GM12872 (cell line): ENCODE results near the gene KIF26A.

ENCODE experiments used
- TF ChIP-seq, protein P1 (sequence below): IDR thresholded peaks from 3 replicates; pipeline ENCODE4 v1.5.1; 2011; ENCODE audit warnings: low read depth, mild to moderate bottlenecking, low read length, moderate library complexity; ENCODE audit not compliant: insufficient read depth

The KIF26A gene

DNA sequence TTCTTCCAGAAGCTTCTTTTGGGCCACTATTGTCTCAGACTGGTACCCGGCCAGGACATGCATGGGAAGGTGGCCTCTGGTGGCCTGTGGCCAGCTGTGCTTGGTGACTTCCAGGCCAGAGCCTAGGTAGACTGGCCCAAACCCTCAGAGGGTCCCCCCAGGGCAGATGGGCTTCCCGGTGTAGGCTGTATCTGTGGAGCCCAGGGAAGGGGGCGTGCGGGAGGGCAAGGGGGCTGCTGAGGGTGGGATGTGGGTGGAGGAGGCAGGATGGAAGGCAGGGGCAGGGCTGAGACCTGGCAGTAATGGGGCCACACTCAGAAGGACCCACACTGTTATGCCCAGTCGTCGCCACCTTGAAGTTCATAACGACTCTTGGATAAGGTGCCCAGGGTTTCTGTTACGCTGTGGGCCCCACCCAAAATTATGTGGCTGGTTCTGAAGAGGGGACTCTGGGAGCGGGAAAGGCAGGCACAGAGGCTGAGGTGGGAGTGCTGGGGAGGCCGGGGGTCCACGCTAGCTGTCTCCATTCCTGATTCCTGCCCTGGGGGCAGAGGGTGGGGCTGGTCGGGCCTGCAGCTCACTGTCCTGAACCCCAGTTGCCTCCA, 52.1 kb downstream of the KIF26A start:
- TF ChIP-seq, protein P1, sequence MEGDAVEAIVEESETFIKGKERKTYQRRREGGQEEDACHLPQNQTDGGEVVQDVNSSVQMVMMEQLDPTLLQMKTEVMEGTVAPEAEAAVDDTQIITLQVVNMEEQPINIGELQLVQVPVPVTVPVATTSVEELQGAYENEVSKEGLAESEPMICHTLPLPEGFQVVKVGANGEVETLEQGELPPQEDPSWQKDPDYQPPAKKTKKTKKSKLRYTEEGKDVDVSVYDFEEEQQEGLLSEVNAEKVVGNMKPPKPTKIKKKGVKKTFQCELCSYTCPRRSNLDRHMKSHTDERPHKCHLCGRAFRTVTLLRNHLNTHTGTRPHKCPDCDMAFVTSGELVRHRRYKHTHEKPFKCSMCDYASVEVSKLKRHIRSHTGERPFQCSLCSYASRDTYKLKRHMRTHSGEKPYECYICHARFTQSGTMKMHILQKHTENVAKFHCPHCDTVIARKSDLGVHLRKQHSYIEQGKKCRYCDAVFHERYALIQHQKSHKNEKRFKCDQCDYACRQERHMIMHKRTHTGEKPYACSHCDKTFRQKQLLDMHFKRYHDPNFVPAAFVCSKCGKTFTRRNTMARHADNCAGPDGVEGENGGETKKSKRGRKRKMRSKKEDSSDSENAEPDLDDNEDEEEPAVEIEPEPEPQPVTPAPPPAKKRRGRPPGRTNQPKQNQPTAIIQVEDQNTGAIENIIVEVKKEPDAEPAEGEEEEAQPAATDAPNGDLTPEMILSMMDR, result no peak

DNA sequence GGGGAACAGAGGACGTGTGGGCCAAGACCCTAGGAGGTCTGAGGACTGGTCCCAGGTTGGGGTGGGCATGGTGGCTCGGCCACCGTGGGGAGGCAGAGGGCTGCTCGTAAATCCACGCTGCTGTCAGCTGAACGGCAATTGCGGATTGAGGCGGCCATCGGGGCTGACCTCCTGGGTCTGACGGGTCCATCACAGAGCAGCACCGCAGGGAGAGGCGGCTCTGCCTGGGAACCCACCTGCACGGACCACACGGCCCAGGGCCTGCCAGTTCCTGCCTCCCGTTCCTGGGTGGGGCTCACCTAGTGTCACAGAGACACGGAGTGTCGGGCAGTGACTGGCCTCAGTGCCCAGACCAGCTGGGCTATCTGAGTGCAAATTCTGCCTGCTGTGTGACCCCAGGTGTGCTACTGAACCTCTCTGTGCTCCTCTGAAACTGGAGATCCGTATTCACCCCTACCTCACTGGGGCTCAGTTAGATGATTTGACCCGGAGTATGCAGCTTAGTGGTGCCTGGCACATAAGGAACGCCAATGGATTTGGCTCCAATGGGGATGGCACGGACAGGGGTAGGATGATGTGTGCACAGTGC, 53.1 kb downstream of the KIF26A start:
- TF ChIP-seq, protein P1, result no peak

DNA sequence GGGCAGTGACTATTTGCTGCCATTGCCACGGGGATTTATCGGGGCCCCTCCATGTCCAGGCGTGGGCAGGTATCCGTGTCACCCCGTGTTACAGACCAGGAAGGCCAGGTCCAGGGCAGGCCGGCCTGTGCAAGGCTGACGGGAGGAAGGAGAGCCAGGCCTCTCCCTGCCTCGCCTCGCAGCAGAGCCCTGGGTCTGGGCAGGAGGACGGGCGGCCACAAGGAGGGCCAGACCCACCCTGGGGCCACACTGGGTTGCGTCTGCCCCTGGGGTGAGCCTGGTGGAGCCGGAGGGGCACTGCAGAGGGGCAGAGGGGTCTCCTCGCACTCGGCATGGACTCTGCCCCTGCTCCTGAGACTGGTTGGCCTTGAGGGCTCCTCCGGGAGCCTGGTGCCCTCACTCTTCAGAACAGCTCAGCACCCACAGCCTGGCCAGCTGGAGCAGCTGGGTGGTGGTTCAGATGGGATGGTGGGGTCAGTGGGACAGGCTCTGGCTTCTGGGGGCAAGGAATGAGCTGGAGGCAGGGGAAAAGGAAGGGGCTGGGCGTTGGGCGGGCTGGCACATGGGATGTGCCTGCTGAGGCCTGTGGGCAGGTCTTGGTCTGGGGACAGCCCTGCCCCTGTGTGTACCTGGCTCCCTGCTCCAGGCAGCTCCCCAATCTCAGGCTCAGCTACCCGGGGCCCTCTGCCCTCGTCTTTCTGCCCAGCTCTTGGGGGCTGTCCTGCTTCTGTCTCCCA, 53.9 kb downstream of the KIF26A start:
- TF ChIP-seq, protein P1, result no peak

DNA sequence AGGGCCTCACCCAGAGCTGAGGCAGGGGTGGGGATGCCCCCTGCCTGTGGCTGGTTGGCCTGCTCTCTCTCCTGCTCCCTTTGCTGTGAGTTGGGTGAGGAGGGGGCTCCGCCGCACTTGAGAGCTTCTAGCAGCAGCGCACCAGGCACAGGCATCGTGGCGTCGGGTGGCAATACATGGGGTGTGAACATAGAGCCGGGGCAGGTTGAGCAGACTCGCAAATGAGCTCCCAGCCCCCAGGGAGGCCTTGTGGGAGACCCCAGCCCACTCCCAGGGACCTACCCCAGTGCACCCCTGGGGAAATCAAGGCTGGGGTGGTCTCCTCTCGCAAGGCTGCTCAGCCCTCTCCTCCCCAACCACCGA, 54.5 kb downstream of the KIF26A start:
- TF ChIP-seq, protein P1, result no peak

DNA sequence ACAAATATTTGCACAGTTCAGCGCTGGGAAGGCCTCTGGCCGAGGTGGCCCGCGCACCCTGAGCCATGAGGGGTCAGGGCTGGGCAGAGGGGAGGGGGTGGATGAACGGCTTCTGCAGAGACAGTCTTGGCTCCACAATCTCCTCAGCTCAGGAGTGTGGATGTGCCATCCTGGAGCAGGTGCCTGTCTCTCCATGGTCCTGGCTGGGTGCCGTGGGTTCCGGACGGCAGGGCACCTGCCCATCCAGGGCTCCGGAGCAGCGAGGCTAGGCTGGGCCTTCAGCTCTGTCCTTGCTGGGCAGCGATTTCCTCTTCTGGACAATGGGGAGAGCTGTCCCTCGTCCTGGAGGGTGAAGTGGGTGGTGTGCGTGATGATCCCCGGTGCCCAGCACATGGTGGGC, 55.6 kb downstream of the KIF26A start:
- TF ChIP-seq, protein P1, result no peak

DNA sequence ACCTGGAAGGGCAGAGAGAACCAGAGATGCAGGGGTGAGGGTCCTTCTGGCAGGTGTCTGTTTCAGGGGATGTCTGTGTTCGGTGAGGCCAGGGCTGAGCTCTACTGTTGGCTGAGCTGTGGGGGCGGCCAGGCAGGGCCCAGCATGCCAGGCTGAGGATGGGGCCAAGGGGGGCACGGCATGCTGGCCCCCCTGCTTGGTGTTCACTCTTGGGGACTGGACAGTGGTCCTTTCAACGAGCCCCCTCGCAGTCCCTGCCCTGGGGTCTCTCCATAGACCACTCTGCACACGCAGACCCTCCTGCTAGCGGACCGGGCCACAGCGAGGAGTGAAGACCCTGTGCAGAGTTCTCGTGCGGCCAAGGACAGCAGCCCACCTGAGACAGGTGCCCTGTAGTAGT, 56.3 kb downstream of the KIF26A start:
- TF ChIP-seq, protein P1, result no peak

DNA sequence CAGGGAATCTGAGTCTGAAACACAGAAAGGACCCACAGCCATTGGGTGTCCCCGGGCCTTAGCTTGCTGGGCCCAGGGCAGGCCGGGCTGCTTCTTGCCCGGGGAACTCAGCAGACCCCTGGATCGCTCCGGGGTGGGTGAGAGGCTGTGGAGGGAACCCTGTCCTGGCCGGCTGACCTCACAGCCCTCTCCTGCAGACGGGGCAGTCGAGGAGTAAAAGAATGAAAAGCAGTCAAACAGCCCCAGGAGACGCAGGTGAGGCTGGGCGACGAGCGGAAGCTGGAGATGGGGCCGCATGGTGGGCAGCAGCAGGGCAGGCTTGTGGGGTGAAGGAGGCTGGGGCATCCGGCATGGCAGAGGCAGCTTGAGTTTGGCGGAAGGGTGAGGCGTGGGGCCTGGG, 57.0 kb downstream of the KIF26A start:
- TF ChIP-seq, protein P1, result no peak
